Upper lobe of left lung (tissue), 4 donors: Measurements from ENCODE around the gene EMC10.

Source experiments
- EP300 ChIP-seq, 4 donors: sonication (generic); formaldehyde crosslinking; IDR thresholded peaks; one replicate each; pipeline ENCODE4 v1.5.1; 2017; ENCODE audit warnings: antibody characterized with exemption in 4 of 4, control low read depth in 2 of 4
- POLR2A ChIP-seq, 4 donors: fragments of 450-650 bp; IDR thresholded peaks; one replicate each; pipeline ENCODE4 v1.5.1; 2016 to 2017; ENCODE audit warnings: antibody characterized with exemption in 4 of 4, mild to moderate bottlenecking in 2 of 4
- POLR2AphosphoS5 ChIP-seq, 2 donors: sonication (generic); formaldehyde crosslinking; IDR thresholded peaks; one replicate each; pipeline ENCODE4 v1.5.1; 2017; ENCODE audit warnings: antibody characterized with exemption in 2 of 2
- TF ChIP-seq, protein P1 (sequence below), 6 experiments: fragments of 450-650 bp in 4 of 6; fragments of 200-600 bp in 2 of 6; sonication (generic) in 2 of 6; IDR thresholded peaks; one replicate each; pipeline ENCODE4 v1.5.1; 2016 to 2019; ENCODE audit warnings: antibody characterized with exemption in 6 of 6

DNA sequence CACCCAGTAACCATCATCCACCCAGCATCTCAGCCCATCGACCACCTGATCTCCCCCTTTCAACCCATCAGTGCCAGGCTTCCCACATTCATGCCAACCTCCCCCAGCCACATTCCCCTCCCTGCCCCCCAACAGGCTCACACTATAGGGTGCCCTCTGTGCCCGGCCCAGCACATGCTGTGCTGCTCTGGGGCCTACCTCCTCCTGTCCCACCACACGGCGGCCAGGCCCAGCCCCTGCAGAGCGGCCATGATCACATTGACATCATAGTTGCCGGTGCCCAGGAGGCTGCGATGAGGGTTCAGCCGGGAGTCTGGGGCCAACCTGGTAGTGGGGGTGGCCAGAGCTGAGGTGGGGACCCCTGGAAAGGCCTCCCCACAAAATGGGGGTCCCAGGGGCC is 31.1 kb downstream of the EMC10 start:
- TF ChIP-seq, protein P1, sequence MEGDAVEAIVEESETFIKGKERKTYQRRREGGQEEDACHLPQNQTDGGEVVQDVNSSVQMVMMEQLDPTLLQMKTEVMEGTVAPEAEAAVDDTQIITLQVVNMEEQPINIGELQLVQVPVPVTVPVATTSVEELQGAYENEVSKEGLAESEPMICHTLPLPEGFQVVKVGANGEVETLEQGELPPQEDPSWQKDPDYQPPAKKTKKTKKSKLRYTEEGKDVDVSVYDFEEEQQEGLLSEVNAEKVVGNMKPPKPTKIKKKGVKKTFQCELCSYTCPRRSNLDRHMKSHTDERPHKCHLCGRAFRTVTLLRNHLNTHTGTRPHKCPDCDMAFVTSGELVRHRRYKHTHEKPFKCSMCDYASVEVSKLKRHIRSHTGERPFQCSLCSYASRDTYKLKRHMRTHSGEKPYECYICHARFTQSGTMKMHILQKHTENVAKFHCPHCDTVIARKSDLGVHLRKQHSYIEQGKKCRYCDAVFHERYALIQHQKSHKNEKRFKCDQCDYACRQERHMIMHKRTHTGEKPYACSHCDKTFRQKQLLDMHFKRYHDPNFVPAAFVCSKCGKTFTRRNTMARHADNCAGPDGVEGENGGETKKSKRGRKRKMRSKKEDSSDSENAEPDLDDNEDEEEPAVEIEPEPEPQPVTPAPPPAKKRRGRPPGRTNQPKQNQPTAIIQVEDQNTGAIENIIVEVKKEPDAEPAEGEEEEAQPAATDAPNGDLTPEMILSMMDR (IDR thresholded peaks at IDR 0.05): no peak
- no peak for TF ChIP-seq POLR2A (IDR thresholded peaks at IDR 0.05)
- no peak for TF ChIP-seq POLR2AphosphoS5 (IDR thresholded peaks at IDR 0.05)
- TF ChIP-seq EP300 (IDR thresholded peaks at IDR 0.05): no peak
